Osteoblast (primary cell): ENCODE results near the gene TCF7L1. TPM values are rescaled to one million over a fixed set of nuclear protein-coding genes. Genes with fewer than 3 reads are reported as not detected.

Experiments
- DNase-seq: peaks from one replicate; pipeline ENCODE4 v3.0.0; 2011; ENCODE audit warnings: low spot score, mixed read lengths; ENCODE audit not compliant: insufficient read length; ENCODE audit errors: missing footprints
- H2AFZ ChIP-seq: 2 replicates; pipeline ENCODE4 v1.6.0; 2011; ENCODE audit warnings: mild to moderate bottlenecking, low read length
- H3K27ac ChIP-seq: 2 replicates; pipeline ENCODE4 v1.5.1; 2011; ENCODE audit warnings: mild to moderate bottlenecking, low read depth, low read length, moderate library complexity
- H3K27me3 ChIP-seq: 2 replicates; pipeline ENCODE4 v1.6.0; 2012; ENCODE audit warnings: mild to moderate bottlenecking, control low read depth, inconsistent platforms, low read length, moderate library complexity; ENCODE audit not compliant: insufficient read depth
- H3K36me3 ChIP-seq: 2 replicates; pipeline ENCODE4 v1.5.1; 2011; ENCODE audit warnings: mild to moderate bottlenecking, low read length, control low read depth, moderate library complexity; ENCODE audit not compliant: insufficient read depth
- H3K4me1 ChIP-seq: 2 replicates; pipeline ENCODE4 v1.5.1; 2011; ENCODE audit warnings: mild to moderate bottlenecking, low read length, control low read depth, moderate library complexity; ENCODE audit not compliant: insufficient read depth
- H3K4me2 ChIP-seq: 2 replicates; pipeline ENCODE4 v1.6.0; 2011; ENCODE audit warnings: mild to moderate bottlenecking, low read length; ENCODE audit not compliant: insufficient read depth
- H3K4me3 ChIP-seq: fragments of 200-600 bp; sonication (generic); 3 replicates; pipeline ENCODE4 v1.5.1; 2012; ENCODE audit warnings: mild to moderate bottlenecking, low read length, inconsistent platforms; ENCODE audit not compliant: insufficient read depth
- H3K79me2 ChIP-seq: 2 replicates; pipeline ENCODE4 v1.6.0; 2012; ENCODE audit warnings: mild to moderate bottlenecking, low read length, control low read depth, inconsistent platforms; ENCODE audit not compliant: insufficient read depth
- H3K9me3 ChIP-seq: 2 replicates; pipeline ENCODE4 v1.5.1; 2011; ENCODE audit warnings: low read depth, low read length, control low read depth
- H4K20me1 ChIP-seq: 2 replicates; pipeline ENCODE4 v1.6.0; 2012; ENCODE audit warnings: mild to moderate bottlenecking, low read length, control low read depth; ENCODE audit not compliant: insufficient read depth
- total RNA-seq: library from RNA; depleted of rRNA; stranded (reverse); fragments of >200 nt; gene quantifications from 2 replicates; pipeline ENCODE4 v1.2.3, GENCODE V29; 2012
- TF ChIP-seq, protein P1 (sequence below): IDR thresholded peaks from 2 replicates; pipeline ENCODE4 v1.5.1; 2011; ENCODE audit warnings: mild to moderate bottlenecking, low read depth, low read length, moderate library complexity; ENCODE audit errors: extremely low read depth

TCF7L1 gene
- total RNA-seq, 1 donor, result 2.5 TPM

GRCh38 chr2:85104228-85104627 is 29.0 kb upstream of the TCF7L1 start:
- H3K27me3 ChIP-seq, result no peaks in the 10 kb centered on the region
- H4K20me1 ChIP-seq, result no peaks in the 10 kb centered on the region
- DNase-seq, result no peak

GRCh38 chr2:85106489-85107180 is 26.6 kb upstream of the TCF7L1 start:
- no peaks in the 10 kb centered on the region for H3K36me3 ChIP-seq
- peaks cover 9% of the 10 kb centered on the region for H3K4me1 ChIP-seq
- no peaks in the 10 kb centered on the region for H3K9me3 ChIP-seq
- DNase-seq, result peak; percentile 82
- H2AFZ ChIP-seq, result no peak overlapping the region
- H4K20me1 ChIP-seq, result no peaks in the 10 kb centered on the region
- no peak overlapping the region for H3K4me3 ChIP-seq
- TF ChIP-seq, protein P1, sequence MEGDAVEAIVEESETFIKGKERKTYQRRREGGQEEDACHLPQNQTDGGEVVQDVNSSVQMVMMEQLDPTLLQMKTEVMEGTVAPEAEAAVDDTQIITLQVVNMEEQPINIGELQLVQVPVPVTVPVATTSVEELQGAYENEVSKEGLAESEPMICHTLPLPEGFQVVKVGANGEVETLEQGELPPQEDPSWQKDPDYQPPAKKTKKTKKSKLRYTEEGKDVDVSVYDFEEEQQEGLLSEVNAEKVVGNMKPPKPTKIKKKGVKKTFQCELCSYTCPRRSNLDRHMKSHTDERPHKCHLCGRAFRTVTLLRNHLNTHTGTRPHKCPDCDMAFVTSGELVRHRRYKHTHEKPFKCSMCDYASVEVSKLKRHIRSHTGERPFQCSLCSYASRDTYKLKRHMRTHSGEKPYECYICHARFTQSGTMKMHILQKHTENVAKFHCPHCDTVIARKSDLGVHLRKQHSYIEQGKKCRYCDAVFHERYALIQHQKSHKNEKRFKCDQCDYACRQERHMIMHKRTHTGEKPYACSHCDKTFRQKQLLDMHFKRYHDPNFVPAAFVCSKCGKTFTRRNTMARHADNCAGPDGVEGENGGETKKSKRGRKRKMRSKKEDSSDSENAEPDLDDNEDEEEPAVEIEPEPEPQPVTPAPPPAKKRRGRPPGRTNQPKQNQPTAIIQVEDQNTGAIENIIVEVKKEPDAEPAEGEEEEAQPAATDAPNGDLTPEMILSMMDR, result no peak
- H3K79me2 ChIP-seq, result no peaks in the 10 kb centered on the region
- H3K27me3 ChIP-seq, result no peaks in the 10 kb centered on the region
- H3K4me2 ChIP-seq, result no peak overlapping the region
- H3K27ac ChIP-seq, result no peak overlapping the region

More at GRCh38 chr2:85104228-85104627, 29.0 kb upstream of the TCF7L1 start:
- Histone ChIP-seq H2AFZ (no peak overlapping the region), H3K9me3 (no peaks in the 10 kb centered on the region), H3K4me1 (no peaks in the 10 kb centered on the region), H3K79me2 (no peaks in the 10 kb centered on the region), H3K4me2 (no peak overlapping the region), H3K4me3 (no peak overlapping the region), H3K27ac (no peak overlapping the region), H3K36me3 (no peaks in the 10 kb centered on the region)
- TF ChIP-seq, protein P1, result no peak

DNA sequence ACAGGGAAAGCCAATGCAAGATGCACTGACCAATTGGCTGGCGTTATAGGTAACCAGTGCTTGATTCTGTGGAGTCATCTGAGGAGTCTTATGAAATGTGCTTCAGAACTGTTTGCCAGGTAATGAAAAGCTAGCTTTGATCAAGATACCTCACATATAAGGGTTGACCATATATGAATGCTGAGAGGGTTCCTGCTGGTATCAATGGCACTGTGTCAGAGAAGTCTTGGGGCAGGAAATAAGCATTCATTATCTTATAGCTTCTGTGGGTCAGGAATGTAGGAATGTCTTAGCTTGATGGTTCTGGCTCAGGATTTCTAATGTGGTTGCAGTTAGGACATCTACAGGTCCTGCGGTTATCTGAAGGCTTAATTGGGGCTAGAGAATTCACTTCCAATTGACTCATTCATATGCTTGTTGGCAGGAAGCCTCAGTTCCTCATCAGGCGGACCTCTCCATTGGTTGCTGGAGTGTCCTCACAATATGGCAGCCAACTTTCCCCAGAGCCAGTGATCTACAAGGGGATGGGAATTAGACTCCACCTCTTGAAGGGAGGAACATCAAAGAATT is 22.1 kb upstream of the TCF7L1 start:
- H3K9me3 ChIP-seq, result no peaks in the 10 kb centered on the region
- H3K4me2 ChIP-seq, result peak overlapping the region; percentile 3
- H4K20me1 ChIP-seq, result no peaks in the 10 kb centered on the region
- no peaks in the 10 kb centered on the region for H3K79me2 ChIP-seq
- H3K4me1 ChIP-seq, result peaks cover 22% of the 10 kb centered on the region
- no peak overlapping the region for H3K4me3 ChIP-seq
- H3K36me3 ChIP-seq, result no peaks in the 10 kb centered on the region
- H2AFZ ChIP-seq, result no peak overlapping the region
- H3K27ac ChIP-seq, result peak overlapping the region; percentile 33
- H3K27me3 ChIP-seq, result no peaks in the 10 kb centered on the region
- peak; percentile 48 for DNase-seq
- TF ChIP-seq, protein P1, result no peak

- peak; percentile 58 for DNase-seq
- Histone ChIP-seq H2AFZ (no peak overlapping the region), H3K79me2 (no peaks in the 10 kb centered on the region), H3K4me3 (no peak overlapping the region), H3K36me3 (no peaks in the 10 kb centered on the region), H3K4me1 (peaks cover 22% of the 10 kb centered on the region), H3K27ac (peak overlapping the region; percentile 33), H3K4me2 (peak overlapping the region; percentile 3), H4K20me1 (no peaks in the 10 kb centered on the region), H3K27me3 (peaks cover 3% of the 10 kb centered on the region), H3K9me3 (no peaks in the 10 kb centered on the region)
- TF ChIP-seq, protein P1, result no peak
Observed at GRCh38 chr2:85111819-85112281, 21.3 kb upstream of the TCF7L1 start.
